Parathyroid adenoma (tissue), 2 donors: ENCODE measurements around the gene OR6B1.

ENCODE experiments used
- H2AFZ ChIP-seq: fragments of 300-600 bp; sonication (generic); one replicate; pipeline ENCODE4 v1.7.0; 2017; ENCODE audit warnings: antibody characterized with exemption, mild to moderate bottlenecking
- H3K27ac ChIP-seq: fragments of 300-600 bp; sonication (generic); one replicate; pipeline ENCODE4 v1.7.0; 2017
- H3K27me3 ChIP-seq: fragments of 300-600 bp; sonication (generic); one replicate; pipeline ENCODE4 v1.7.0; 2017; ENCODE audit warnings: low read length; ENCODE audit not compliant: control insufficient read depth, insufficient read depth
- H3K36me3 ChIP-seq: fragments of 300-600 bp; sonication (generic); one replicate; pipeline ENCODE4 v1.7.0; 2017; ENCODE audit warnings: low read length; ENCODE audit not compliant: control insufficient read depth, insufficient read depth
- H3K4me1 ChIP-seq: fragments of 300-600 bp; sonication (generic); one replicate; pipeline ENCODE4 v1.7.0; 2017; ENCODE audit warnings: control low read depth
- H3K4me2 ChIP-seq: fragments of 300-600 bp; sonication (generic); one replicate; pipeline ENCODE4 v1.7.0; 2017; ENCODE audit warnings: low read length
- H3K4me3 ChIP-seq: fragments of 300-600 bp; sonication (generic); one replicate; pipeline ENCODE4 v1.7.0; 2017; ENCODE audit warnings: low read depth, low read length
- H3K79me2 ChIP-seq: fragments of 300-600 bp; sonication (generic); one replicate; pipeline ENCODE4 v1.7.0; 2017; ENCODE audit warnings: control low read depth
- H3K9ac ChIP-seq: fragments of 300-600 bp; sonication (generic); one replicate; pipeline ENCODE4 v1.7.0; 2017; ENCODE audit warnings: mild to moderate bottlenecking
- H3K9me3 ChIP-seq: fragments of 300-600 bp; sonication (generic); one replicate; pipeline ENCODE4 v1.7.0; 2017; ENCODE audit warnings: low read length; ENCODE audit not compliant: control insufficient read depth
- TF ChIP-seq, protein P1 (sequence below): fragments of 300-600 bp; sonication (generic); IDR thresholded peaks from one replicate; pipeline ENCODE4 v1.7.0; 2017; ENCODE audit warnings: antibody characterized with exemption, mild to moderate bottlenecking
- donor health status: primary hyperparathyroidism.

Gene OR6B1

DNA sequence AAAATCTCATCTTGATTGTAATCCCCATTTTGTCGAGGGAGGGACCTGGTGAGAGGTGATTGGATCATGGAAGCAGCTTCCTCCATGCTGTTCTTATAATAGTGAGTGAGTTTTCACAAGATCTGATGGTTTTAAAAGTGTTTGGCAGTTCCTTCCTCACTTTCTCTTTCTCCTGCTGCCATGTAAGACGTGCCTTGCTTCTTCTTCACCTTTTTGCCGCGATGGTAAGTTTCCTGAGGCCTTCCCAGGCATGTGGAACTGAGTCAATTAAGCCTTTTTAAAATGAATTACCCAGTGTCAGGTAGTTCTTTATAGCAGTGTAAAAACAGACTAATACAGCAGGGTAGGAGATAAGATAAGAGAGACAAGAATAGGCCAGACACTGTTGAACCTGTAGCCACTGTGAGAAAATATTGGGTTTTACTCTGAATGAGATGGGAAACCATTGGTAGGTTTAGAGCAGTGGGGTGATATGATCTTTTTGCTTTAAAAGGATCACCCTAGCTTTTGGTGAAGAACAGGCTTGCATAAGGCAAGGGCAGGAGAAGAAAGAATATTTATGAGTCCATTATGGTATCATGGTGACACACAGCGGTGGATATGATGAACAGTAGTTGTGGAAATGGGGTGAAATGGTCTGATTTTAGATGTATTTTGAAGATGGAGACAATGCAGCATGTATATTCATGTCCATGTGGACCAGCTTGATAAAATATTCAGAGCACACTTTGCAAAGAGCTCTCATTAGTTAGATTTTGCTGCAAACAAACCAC, 11.5 kb downstream of the OR6B1 start:
- no peak overlapping the region for H2AFZ ChIP-seq
- H3K9me3 ChIP-seq = no peaks in the 10 kb centered on the region
- TF ChIP-seq, protein P1, sequence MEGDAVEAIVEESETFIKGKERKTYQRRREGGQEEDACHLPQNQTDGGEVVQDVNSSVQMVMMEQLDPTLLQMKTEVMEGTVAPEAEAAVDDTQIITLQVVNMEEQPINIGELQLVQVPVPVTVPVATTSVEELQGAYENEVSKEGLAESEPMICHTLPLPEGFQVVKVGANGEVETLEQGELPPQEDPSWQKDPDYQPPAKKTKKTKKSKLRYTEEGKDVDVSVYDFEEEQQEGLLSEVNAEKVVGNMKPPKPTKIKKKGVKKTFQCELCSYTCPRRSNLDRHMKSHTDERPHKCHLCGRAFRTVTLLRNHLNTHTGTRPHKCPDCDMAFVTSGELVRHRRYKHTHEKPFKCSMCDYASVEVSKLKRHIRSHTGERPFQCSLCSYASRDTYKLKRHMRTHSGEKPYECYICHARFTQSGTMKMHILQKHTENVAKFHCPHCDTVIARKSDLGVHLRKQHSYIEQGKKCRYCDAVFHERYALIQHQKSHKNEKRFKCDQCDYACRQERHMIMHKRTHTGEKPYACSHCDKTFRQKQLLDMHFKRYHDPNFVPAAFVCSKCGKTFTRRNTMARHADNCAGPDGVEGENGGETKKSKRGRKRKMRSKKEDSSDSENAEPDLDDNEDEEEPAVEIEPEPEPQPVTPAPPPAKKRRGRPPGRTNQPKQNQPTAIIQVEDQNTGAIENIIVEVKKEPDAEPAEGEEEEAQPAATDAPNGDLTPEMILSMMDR = no peak
- no peak overlapping the region for H3K9ac ChIP-seq
- no peaks in the 10 kb centered on the region for H3K36me3 ChIP-seq
- no peaks in the 10 kb centered on the region for H3K27me3 ChIP-seq
- no peak overlapping the region for H3K4me3 ChIP-seq
- no peaks in the 10 kb centered on the region for H3K79me2 ChIP-seq
- H3K4me2 ChIP-seq = no peak overlapping the region
- H3K4me1 ChIP-seq = no peaks in the 10 kb centered on the region
- no peak overlapping the region for H3K27ac ChIP-seq

- Histone ChIP-seq H3K4me3 (no peak overlapping the region), H3K27ac (no peak overlapping the region), H2AFZ (no peak overlapping the region), H3K9ac (no peak overlapping the region), H3K4me1 (no peaks in the 10 kb centered on the region), H3K36me3 (no peaks in the 10 kb centered on the region), H3K9me3 (no peaks in the 10 kb centered on the region), H3K4me2 (no peak overlapping the region), H3K79me2 (no peaks in the 10 kb centered on the region), H3K27me3 (no peaks in the 10 kb centered on the region)
- TF ChIP-seq, protein P1 = no peak
Measured at GRCh38 chr7:144018065-144018464, 17.9 kb downstream of the OR6B1 start.

DNA sequence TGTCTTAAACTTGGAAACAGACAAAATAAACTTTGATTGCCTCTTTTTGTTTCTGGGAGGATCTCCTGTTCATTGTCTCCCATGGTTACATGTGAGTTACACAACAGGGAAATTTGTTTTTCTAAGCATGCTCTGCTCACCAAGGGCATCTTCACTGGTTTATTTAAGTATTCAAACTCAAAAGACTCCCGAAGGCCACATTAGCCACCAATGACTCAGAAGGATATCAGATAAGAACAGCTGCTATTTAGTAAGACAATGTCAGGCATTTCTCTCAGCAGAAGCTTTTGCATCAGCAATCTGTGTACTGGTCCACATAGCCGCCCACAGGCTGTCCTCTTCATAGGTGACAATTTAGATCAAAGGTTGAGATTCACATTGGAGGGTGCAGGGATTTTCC, 19.3 kb downstream of the OR6B1 start:
- H3K4me3 ChIP-seq = no peak overlapping the region
- no peaks in the 10 kb centered on the region for H3K36me3 ChIP-seq
- H3K79me2 ChIP-seq = no peaks in the 10 kb centered on the region
- no peak overlapping the region for H3K27ac ChIP-seq
- H3K9ac ChIP-seq = no peak overlapping the region
- H3K27me3 ChIP-seq = no peaks in the 10 kb centered on the region
- no peak overlapping the region for H2AFZ ChIP-seq
- TF ChIP-seq, protein P1 = no peak
- H3K9me3 ChIP-seq = no peaks in the 10 kb centered on the region
- H3K4me1 ChIP-seq = no peaks in the 10 kb centered on the region
- no peak overlapping the region for H3K4me2 ChIP-seq

- H3K79me2 ChIP-seq = no peaks in the 10 kb centered on the region
- no peak overlapping the region for H3K27ac ChIP-seq
- H3K27me3 ChIP-seq = no peaks in the 10 kb centered on the region
- TF ChIP-seq, protein P1 = no peak
- no peaks in the 10 kb centered on the region for H3K36me3 ChIP-seq
- no peak overlapping the region for H3K9ac ChIP-seq
- no peaks in the 10 kb centered on the region for H3K4me1 ChIP-seq
- H3K9me3 ChIP-seq = no peaks in the 10 kb centered on the region
- H2AFZ ChIP-seq = no peak overlapping the region
- no peak overlapping the region for H3K4me2 ChIP-seq
- no peak overlapping the region for H3K4me3 ChIP-seq
Measured at GRCh38 chr7:144020340-144020739, 20.2 kb downstream of the OR6B1 start.

GRCh38 chr7:144022169-144022568, 22.0 kb downstream of the OR6B1 start:
- H3K79me2 ChIP-seq = no peaks in the 10 kb centered on the region
- no peaks in the 10 kb centered on the region for H3K4me1 ChIP-seq
- no peak overlapping the region for H3K9ac ChIP-seq
- no peak overlapping the region for H3K4me2 ChIP-seq
- no peaks in the 10 kb centered on the region for H3K9me3 ChIP-seq
- TF ChIP-seq, protein P1 = no peak
- H2AFZ ChIP-seq = no peak overlapping the region
- no peaks in the 10 kb centered on the region for H3K27me3 ChIP-seq
- no peaks in the 10 kb centered on the region for H3K36me3 ChIP-seq
- H3K4me3 ChIP-seq = no peak overlapping the region
- no peak overlapping the region for H3K27ac ChIP-seq
